OCI-LY7 (cell line): ENCODE data around the gene ABCD3.

Source experiments
- CTCF ChIP-seq: fragments of 200-600 bp; sonication (generic); conservative IDR thresholded peaks from 2 replicates; pipeline ENCODE4 v1.5.1; 2014; ENCODE audit warnings: mild to moderate bottlenecking, antibody characterized with exemption, low read length, moderate library complexity, mixed read lengths
- EZH2phosphoT487 ChIP-seq: fragments of 200-600 bp; sonication (generic); IDR thresholded peaks from 2 replicates; pipeline ENCODE4 v1.6.1; 2018; ENCODE audit warnings: low read depth, borderline replicate concordance, mild to moderate bottlenecking, mixed run types, antibody characterized with exemption, low read length, moderate library complexity, mixed read lengths

- no peak for TF ChIP-seq CTCF
- no peak for TF ChIP-seq EZH2phosphoT487
These were observed 132.2 kb downstream of the ABCD3 start for GRCh38 chr1:94550396-94550795.
